Suprapubic skin (tissue), 4 donors: ENCODE measurements around the gene PNRC2.

ENCODE experiments used
- CTCF ChIP-seq, 2 donors: fragments of 200-600 bp in 1 of 2; fragments of 450-650 bp in 1 of 2; sonication (generic) in 1 of 2; IDR thresholded peaks; one replicate each; pipeline ENCODE4 v1.5.1; 2016 to 2019; ENCODE audit warnings: antibody characterized with exemption in 2 of 2, mild to moderate bottlenecking in 1 of 2, moderate library complexity in 1 of 2
- EP300 ChIP-seq: sonication (generic); formaldehyde crosslinking; IDR thresholded peaks from one replicate; pipeline ENCODE4 v1.6.1; 2017; ENCODE audit warnings: antibody characterized with exemption
- POLR2A ChIP-seq, 2 donors: fragments of 450-650 bp; IDR thresholded peaks; one replicate each; pipeline ENCODE4 v1.6.1; 2017; ENCODE audit warnings: antibody characterized with exemption in 2 of 2, mild to moderate bottlenecking in 2 of 2, moderate library complexity in 2 of 2
- POLR2AphosphoS5 ChIP-seq, 3 donors: sonication (generic); formaldehyde crosslinking; IDR thresholded peaks; one replicate each; pipeline ENCODE4 v1.6.1; 2017; ENCODE audit warnings: antibody characterized with exemption in 3 of 3

- TF ChIP-seq CTCF (IDR thresholded peaks at IDR 0.05) (peak in 1 of 2 donors; percentile 41), POLR2A (IDR thresholded peaks at IDR 0.05) (no peak), POLR2AphosphoS5 (IDR thresholded peaks at IDR 0.05) (no peak), EP300 (no peak)
Measured at GRCh38 chr1:23916209-23917131, 43.2 kb upstream of the PNRC2 start.
